Gastrocnemius medialis (tissue), 4 donors: ENCODE measurements around the gene UBASH3B. TPM values are rescaled to one million over a fixed set of nuclear protein-coding genes. Genes with fewer than 3 reads are reported as not detected.

ENCODE experiments used
- ATAC-seq, 2 donors: fragments of 150-250 bp; one replicate each; pipeline ENCODE4 v1.9.1; 2016
- DNase-seq, 2 donors: peaks; one replicate each; pipeline ENCODE4 v3.0.0-alpha.2; 2019
- H3K27ac ChIP-seq, 4 donors: fragments of 200-600 bp; sonication (generic); 1 replicate in 1 of 4; 2 replicates in 3 of 4; pipeline ENCODE4 v1.5.1; 2016 to 2018; ENCODE audit warnings: mild to moderate bottlenecking in 2 of 4, moderate library complexity in 1 of 4
- H3K27me3 ChIP-seq, 3 donors: fragments of 200-600 bp; sonication (generic) in 2 of 3; 1 replicate in 1 of 3; 2 replicates in 2 of 3; pipeline versions ENCODE4 v1.5.1 to v1.6.0; 2016 to 2019; ENCODE audit warnings: mild to moderate bottlenecking in 1 of 3, moderate library complexity in 1 of 3
- H3K36me3 ChIP-seq, 2 donors: fragments of 200-600 bp; sonication (generic) in 1 of 2; one replicate each; pipeline ENCODE4 v1.5.1; 2017 to 2018
- H3K4me1 ChIP-seq, 2 donors: fragments of 200-600 bp; sonication (generic) in 1 of 2; one replicate each; pipeline ENCODE4 v1.5.1; 2016 to 2017; ENCODE audit warnings: mild to moderate bottlenecking in 2 of 2
- H3K4me3 ChIP-seq, 4 donors: fragments of 200-600 bp; sonication (generic) in 3 of 4; 1 replicate in 1 of 4; 2 replicates in 3 of 4; pipeline ENCODE4 v1.5.1; 2016 to 2019; ENCODE audit warnings: mild to moderate bottlenecking in 2 of 4
- H3K9me3 ChIP-seq, 3 donors: fragments of 200-600 bp; sonication (generic) in 2 of 3; 1 replicate in 1 of 3; 2 replicates in 2 of 3; pipeline ENCODE4 v1.5.1; 2016 to 2019
- POLR2A ChIP-seq, 2 donors: fragments of 450-650 bp; IDR thresholded peaks; one replicate each; pipeline ENCODE4 v1.6.1; 2017; ENCODE audit warnings: antibody characterized with exemption in 2 of 2, mild to moderate bottlenecking in 2 of 2, moderate library complexity in 2 of 2
- in situ Hi-C, 4 donors: fragments of 200-750 bp; cut with MboI; loops; one replicate each; pipeline versions ENCODE4 v1.15.0 to v1.8.0; 2017; ENCODE audit warnings: low sequenced_read_pairs in 4 of 4
- intact Hi-C: fragments of 100-400 bp; cut with DNase I; formaldehyde crosslinking; loops from one replicate; pipeline ENCODE4 v1.15.1; 2023; ENCODE audit warnings: low total_unique reads
- total RNA-seq, 4 donors: library from RNA; depleted of rRNA; stranded (reverse); fragments of >200 nt; gene quantifications; one replicate each; pipeline versions ENCODE4 v1.1.0 to v1.2.3, GENCODE V29; 2016
- TF ChIP-seq, protein P1 (sequence below), 5 experiments: fragments of 450-650 bp in 3 of 5; fragments of 200-600 bp in 2 of 5; sonication (generic) in 2 of 5; IDR thresholded peaks in 4 of 5; conservative IDR thresholded peaks in 1 of 5; 1 replicate in 4 of 5; 2 replicates in 1 of 5; pipeline ENCODE4 v1.5.1; 2016 to 2019; ENCODE audit warnings: antibody characterized with exemption in 5 of 5, mild to moderate bottlenecking in 3 of 5, moderate library complexity in 3 of 5

Gene UBASH3B
- total RNA-seq, 4 donors from 2014 or later = 0.32 to 2.9 (median 0.87) TPM

DNA sequence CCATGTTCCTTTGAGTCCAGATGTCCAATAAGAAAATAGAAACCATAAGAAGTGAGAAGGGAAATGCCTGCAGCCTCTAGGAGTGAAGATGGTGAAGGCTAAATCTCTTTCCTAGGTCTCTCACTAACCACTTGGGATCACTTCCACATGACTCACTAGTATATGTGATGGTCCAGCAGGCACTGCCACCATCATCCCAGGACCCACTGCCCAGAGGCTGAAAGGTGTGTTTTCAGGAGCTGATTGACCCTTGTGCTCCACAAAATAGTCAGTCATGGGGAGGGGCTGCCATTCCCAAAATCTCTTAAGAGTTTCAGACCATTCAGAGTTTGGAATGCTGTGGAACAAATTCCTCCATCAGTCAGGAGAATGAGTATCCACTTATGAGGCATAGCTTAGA, 22.9 kb downstream of the UBASH3B start:
- no peaks in the 10 kb centered on the region for H3K36me3 ChIP-seq
- no peak overlapping the region for H3K4me3 ChIP-seq
- peaks cover 0 to 3% (median 0%) of the 10 kb centered on the region in 3 donors for H3K27me3 ChIP-seq
- no peaks in the 10 kb centered on the region for H3K4me1 ChIP-seq
- no peak for ATAC-seq
- no peaks in the 10 kb centered on the region for H3K9me3 ChIP-seq
- no peak overlapping the region for H3K27ac ChIP-seq
- in situ Hi-C loops (no loop called here), intact Hi-C loops (no loop called here)
- no peak for DNase-seq
- TF ChIP-seq POLR2A (IDR thresholded peaks at IDR 0.05) = no peak
- TF ChIP-seq, protein P1, sequence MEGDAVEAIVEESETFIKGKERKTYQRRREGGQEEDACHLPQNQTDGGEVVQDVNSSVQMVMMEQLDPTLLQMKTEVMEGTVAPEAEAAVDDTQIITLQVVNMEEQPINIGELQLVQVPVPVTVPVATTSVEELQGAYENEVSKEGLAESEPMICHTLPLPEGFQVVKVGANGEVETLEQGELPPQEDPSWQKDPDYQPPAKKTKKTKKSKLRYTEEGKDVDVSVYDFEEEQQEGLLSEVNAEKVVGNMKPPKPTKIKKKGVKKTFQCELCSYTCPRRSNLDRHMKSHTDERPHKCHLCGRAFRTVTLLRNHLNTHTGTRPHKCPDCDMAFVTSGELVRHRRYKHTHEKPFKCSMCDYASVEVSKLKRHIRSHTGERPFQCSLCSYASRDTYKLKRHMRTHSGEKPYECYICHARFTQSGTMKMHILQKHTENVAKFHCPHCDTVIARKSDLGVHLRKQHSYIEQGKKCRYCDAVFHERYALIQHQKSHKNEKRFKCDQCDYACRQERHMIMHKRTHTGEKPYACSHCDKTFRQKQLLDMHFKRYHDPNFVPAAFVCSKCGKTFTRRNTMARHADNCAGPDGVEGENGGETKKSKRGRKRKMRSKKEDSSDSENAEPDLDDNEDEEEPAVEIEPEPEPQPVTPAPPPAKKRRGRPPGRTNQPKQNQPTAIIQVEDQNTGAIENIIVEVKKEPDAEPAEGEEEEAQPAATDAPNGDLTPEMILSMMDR (IDR thresholded peaks at IDR 0.05 in 4 of 5, conservative IDR thresholded peaks at IDR 0.05 in 1 of 5) = no peak

DNA sequence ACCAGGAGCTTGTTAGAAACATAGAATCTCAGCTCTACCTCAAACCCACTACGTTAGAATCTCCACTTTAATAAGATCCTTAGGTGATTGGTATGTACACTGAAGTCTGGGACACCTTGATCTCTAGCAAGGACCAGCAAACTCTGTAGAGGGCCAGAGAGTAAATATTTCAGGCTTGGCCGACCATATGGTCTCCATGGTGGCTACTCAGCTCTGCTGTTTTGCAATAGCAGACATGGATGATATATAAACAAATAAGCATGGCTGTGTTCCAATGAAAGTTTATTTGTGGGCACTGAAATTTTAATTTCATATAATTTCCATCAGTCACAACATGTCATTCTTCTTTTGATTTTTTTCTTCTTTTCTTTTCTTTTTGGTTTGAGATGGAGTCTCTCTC, 23.9 kb downstream of the UBASH3B start:
- H3K36me3 ChIP-seq = no peaks in the 10 kb centered on the region
- no peaks in the 10 kb centered on the region for H3K4me1 ChIP-seq
- H3K27ac ChIP-seq = no peak overlapping the region
- in situ Hi-C loops (no loop called here), intact Hi-C loops (no loop called here)
- no peak for TF ChIP-seq POLR2A (IDR thresholded peaks at IDR 0.05)
- TF ChIP-seq, protein P1 (IDR thresholded peaks at IDR 0.05 in 4 of 5, conservative IDR thresholded peaks at IDR 0.05 in 1 of 5) = no peak
- H3K27me3 ChIP-seq = peaks cover 0 to 3% (median 0%) of the 10 kb centered on the region in 3 donors
- no peak overlapping the region for H3K4me3 ChIP-seq
- ATAC-seq (no peak), DNase-seq (no peak)
- no peaks in the 10 kb centered on the region for H3K9me3 ChIP-seq

DNA sequence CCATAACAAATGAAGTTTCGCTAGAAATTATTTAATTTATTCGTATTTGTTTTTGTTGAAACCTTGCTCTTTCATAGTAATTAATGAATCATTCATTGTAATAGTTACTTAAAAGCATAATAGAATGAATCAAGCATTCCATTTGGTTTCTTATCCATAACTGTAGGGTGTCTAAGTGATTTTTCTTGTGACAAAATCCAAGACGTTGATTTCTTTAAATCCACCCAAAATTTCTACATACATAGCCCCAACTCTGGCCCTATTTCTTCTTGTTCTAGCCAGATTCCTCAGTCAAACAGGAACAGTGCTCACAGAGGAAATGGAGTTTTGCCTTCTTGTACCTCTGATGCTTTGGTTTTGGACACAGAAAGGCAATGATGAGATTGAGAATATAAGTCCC, 25.5 kb downstream of the UBASH3B start:
- Histone ChIP-seq H3K36me3 (no peaks in the 10 kb centered on the region), H3K27me3 (peaks cover 0 to 3% (median 0%) of the 10 kb centered on the region in 3 donors), H3K9me3 (no peaks in the 10 kb centered on the region), H3K27ac (no peak overlapping the region), H3K4me3 (no peak overlapping the region), H3K4me1 (no peaks in the 10 kb centered on the region)
- in situ Hi-C loops = no loop called here
- DNase-seq (no peak), ATAC-seq (no peak)
- intact Hi-C loops = no loop called here
- TF ChIP-seq, protein P1 (IDR thresholded peaks at IDR 0.05 in 4 of 5, conservative IDR thresholded peaks at IDR 0.05 in 1 of 5) = no peak
- no peak for TF ChIP-seq POLR2A (IDR thresholded peaks at IDR 0.05)

DNA sequence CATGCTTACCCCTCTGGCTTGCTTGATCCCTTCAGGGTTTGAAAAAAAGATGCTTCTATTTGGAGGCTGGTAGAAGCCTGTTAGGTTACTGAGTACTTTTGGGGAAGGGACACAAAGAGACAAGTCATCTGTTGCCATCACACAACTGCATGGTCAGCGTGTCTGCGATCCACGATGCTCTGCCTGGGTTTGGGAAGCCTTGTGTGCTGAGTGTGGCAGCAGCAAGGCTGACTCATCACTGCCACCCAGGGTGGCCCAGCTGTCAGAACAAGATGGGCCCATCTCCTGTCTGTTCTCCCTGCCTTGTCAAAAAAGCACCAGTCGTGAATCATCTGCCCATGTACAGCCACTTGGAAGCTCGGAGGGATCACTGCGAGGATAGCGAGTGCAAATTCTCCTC, 26.2 kb downstream of the UBASH3B start:
- intact Hi-C loops (no loop called here), in situ Hi-C loops (no loop called here)
- Histone ChIP-seq H3K9me3 (no peaks in the 10 kb centered on the region), H3K4me1 (no peaks in the 10 kb centered on the region), H3K36me3 (no peaks in the 10 kb centered on the region), H3K27me3 (peaks cover 0 to 3% (median 0%) of the 10 kb centered on the region in 3 donors), H3K27ac (no peak overlapping the region), H3K4me3 (no peak overlapping the region)
- ATAC-seq (no peak), DNase-seq (no peak)
- no peak for TF ChIP-seq POLR2A (IDR thresholded peaks at IDR 0.05)

DNA sequence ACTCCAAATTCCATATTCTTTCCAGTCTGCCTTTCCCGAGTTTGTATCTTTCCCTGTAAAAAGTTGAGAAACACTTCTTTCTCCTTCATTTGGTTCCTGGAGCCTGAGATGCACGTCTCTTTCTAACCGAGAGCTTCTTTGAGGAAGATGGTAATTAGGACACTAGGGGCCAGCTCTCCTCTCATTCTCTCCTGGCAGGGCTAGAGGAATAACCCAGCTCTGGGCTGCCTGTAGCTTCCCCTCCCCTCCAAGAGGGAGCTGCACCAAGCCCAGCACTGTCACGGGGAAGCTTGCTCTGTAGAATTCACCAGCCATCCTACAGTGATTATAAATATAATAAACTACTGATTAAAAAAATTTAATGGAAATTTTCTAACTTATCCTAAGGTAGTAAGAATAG, 26.9 kb downstream of the UBASH3B start:
- in situ Hi-C loops = no loop called here
- H3K27me3 ChIP-seq = peaks cover 0 to 3% (median 0%) of the 10 kb centered on the region in 3 donors
- no peaks in the 10 kb centered on the region for H3K9me3 ChIP-seq
- H3K27ac ChIP-seq = no peak overlapping the region
- TF ChIP-seq, protein P1 (IDR thresholded peaks at IDR 0.05 in 4 of 5, conservative IDR thresholded peaks at IDR 0.05 in 1 of 5) = no peak
- no peak for TF ChIP-seq POLR2A (IDR thresholded peaks at IDR 0.05)
- intact Hi-C loops = no loop called here
- H3K4me1 ChIP-seq = no peaks in the 10 kb centered on the region
- ATAC-seq (no peak), DNase-seq (no peak)
- H3K4me3 ChIP-seq = no peak overlapping the region
- no peaks in the 10 kb centered on the region for H3K36me3 ChIP-seq
